Esophagus muscularis mucosa (tissue), 4 donors: ENCODE data around the gene TFPI. TPM values are rescaled to one million over a fixed set of nuclear protein-coding genes. Genes with fewer than 3 reads are reported as not detected.

Experiments used
- DNase-seq: peaks from one replicate; pipeline ENCODE4 v3.0.0-alpha.2; 2017; ENCODE audit errors: extremely low spot score
- H3K27ac ChIP-seq, 4 donors: fragments of 200-600 bp; sonication (generic); replicated peaks in 1 of 4; 1 replicate in 3 of 4; 2 replicates in 1 of 4; pipeline ENCODE4 v1.5.1; 2016 to 2019; ENCODE audit warnings: mild to moderate bottlenecking in 1 of 4
- H3K27me3 ChIP-seq, 4 donors: fragments of 200-600 bp; sonication (generic); one replicate each; pipeline versions ENCODE4 v1.5.1 to v1.6.0; 2016 to 2019
- H3K36me3 ChIP-seq, 4 donors: fragments of 200-600 bp; sonication (generic); one replicate each; pipeline ENCODE4 v1.5.1; 2016 to 2019
- H3K4me1 ChIP-seq, 4 donors: fragments of 200-600 bp; sonication (generic); one replicate each; pipeline ENCODE4 v1.5.1; 2016 to 2019
- H3K4me3 ChIP-seq, 4 donors: fragments of 200-600 bp; sonication (generic); 1 replicate in 2 of 4; 2 replicates in 2 of 4; pipeline ENCODE4 v1.5.1; 2016 to 2019; ENCODE audit warnings: mild to moderate bottlenecking in 4 of 4, moderate library complexity in 1 of 4
- H3K9me3 ChIP-seq, 4 donors: fragments of 200-600 bp; sonication (generic); 1 replicate in 3 of 4; 2 replicates in 1 of 4; pipeline ENCODE4 v1.5.1; 2016 to 2019
- CTCF ChIP-seq, 3 experiments: fragments of 200-600 bp in 2 of 3; fragments of 450-650 bp in 1 of 3; sonication (generic) in 2 of 3; IDR thresholded peaks; one replicate each; pipeline ENCODE4 v1.5.1; 2017 to 2019; ENCODE audit warnings: antibody characterized with exemption in 3 of 3, mild to moderate bottlenecking in 2 of 3, moderate library complexity in 1 of 3
- EP300 ChIP-seq: sonication (generic); formaldehyde crosslinking; IDR thresholded peaks from one replicate; pipeline ENCODE4 v1.6.1; 2017; ENCODE audit warnings: antibody characterized with exemption
- POLR2A ChIP-seq: fragments of 450-650 bp; IDR thresholded peaks from one replicate; pipeline ENCODE4 v1.6.1; 2017; ENCODE audit warnings: antibody characterized with exemption, moderate library complexity, mild to moderate bottlenecking, low read depth
- POLR2AphosphoS5 ChIP-seq, 2 donors: sonication (generic); formaldehyde crosslinking; IDR thresholded peaks; one replicate each; pipeline ENCODE4 v1.6.1; 2017; ENCODE audit warnings: antibody characterized with exemption in 2 of 2
- WGBS: methylation state at CpG from one replicate; pipeline ENCODE4 v1.1.5; 2018; 5-methylcytosine and 5-hydroxymethylcytosine counted together
- intact Hi-C: fragments of 100-400 bp; cut with DNase I; formaldehyde crosslinking; loops from one replicate; pipeline ENCODE4 v1.15.1; 2023
- total RNA-seq, 4 donors: library from RNA; depleted of rRNA; stranded (reverse); fragments of >200 nt; gene quantifications; one replicate each; pipeline versions ENCODE4 v1.1.0 to v1.2.1, GENCODE V29; 2016

TFPI gene
- total RNA-seq, 4 donors from 2014 or later, result 57.3 to 93.1 (median 68.2) TPM

GRCh38 chr2:187442778-187443177 lies 111.5 kb downstream of the TFPI start:
- Histone ChIP-seq H3K4me3 (no peak overlapping the region), H3K36me3 (peaks cover 0 to 6% (median 0%) of the 10 kb centered on the region in 4 donors), H3K27ac (no peak overlapping the region), H3K9me3 (no peaks in the 10 kb centered on the region), H3K27me3 (no peaks in the 10 kb centered on the region), H3K4me1 (no peaks in the 10 kb centered on the region)
- WGBS, result 68% methylated on average over 2 of the region's 2 CpGs
- intact Hi-C loops, result no loop called here
- DNase-seq, result no peak
- no peak for TF ChIP-seq POLR2AphosphoS5 (IDR thresholded peaks at IDR 0.05)
- no peak for TF ChIP-seq CTCF (IDR thresholded peaks at IDR 0.05)
- no peak for TF ChIP-seq EP300
- no peak for TF ChIP-seq POLR2A

- intact Hi-C loops, result no loop called here
- Histone ChIP-seq H3K27ac (no peak overlapping the region), H3K4me1 (no peaks in the 10 kb centered on the region), H3K9me3 (no peaks in the 10 kb centered on the region), H3K4me3 (no peak overlapping the region), H3K27me3 (no peaks in the 10 kb centered on the region), H3K36me3 (peaks cover 0 to 6% (median 0%) of the 10 kb centered on the region in 4 donors)
- TF ChIP-seq EP300, result no peak
- TF ChIP-seq POLR2AphosphoS5 (IDR thresholded peaks at IDR 0.05), result no peak
- no peak for TF ChIP-seq POLR2A
- no peak for TF ChIP-seq CTCF (IDR thresholded peaks at IDR 0.05)
- WGBS, result 90% methylated on average over 1 of the region's 1 CpG
- DNase-seq, result no peak
Observed at GRCh38 chr2:187442378-187442777, 111.9 kb downstream of the TFPI start.

GRCh38 chr2:187440101-187440675 lies 114.0 kb downstream of the TFPI start:
- peaks cover 0 to 6% (median 0%) of the 10 kb centered on the region in 4 donors for H3K36me3 ChIP-seq
- H3K4me3 ChIP-seq, result no peak overlapping the region
- H3K9me3 ChIP-seq, result no peaks in the 10 kb centered on the region
- H3K4me1 ChIP-seq, result no peaks in the 10 kb centered on the region
- intact Hi-C loops, result no loop called here
- no peak for TF ChIP-seq CTCF (IDR thresholded peaks at IDR 0.05)
- no peak for TF ChIP-seq EP300
- no peak for TF ChIP-seq POLR2AphosphoS5 (IDR thresholded peaks at IDR 0.05)
- TF ChIP-seq POLR2A, result no peak
- 79% methylated on average over 3 of the region's 3 CpGs for WGBS
- no peak for DNase-seq
- H3K27ac ChIP-seq, result no peak overlapping the region
- H3K27me3 ChIP-seq, result no peaks in the 10 kb centered on the region

GRCh38 chr2:187438455-187438854 lies 115.8 kb downstream of the TFPI start:
- intact Hi-C loops, result no loop called here
- H3K4me1 ChIP-seq, result no peaks in the 10 kb centered on the region
- TF ChIP-seq CTCF (IDR thresholded peaks at IDR 0.05) (no peak), EP300 (no peak), POLR2AphosphoS5 (IDR thresholded peaks at IDR 0.05) (no peak), POLR2A (no peak)
- H3K36me3 ChIP-seq, result peaks cover 0 to 6% (median 0%) of the 10 kb centered on the region in 4 donors
- 84% methylated on average over 1 of the region's 1 CpG for WGBS
- H3K27ac ChIP-seq, result no peak overlapping the region
- no peaks in the 10 kb centered on the region for H3K27me3 ChIP-seq
- H3K9me3 ChIP-seq, result no peaks in the 10 kb centered on the region
- H3K4me3 ChIP-seq, result no peak overlapping the region
- no peak for DNase-seq

GRCh38 chr2:187435756-187436155 lies 118.5 kb downstream of the TFPI start:
- Histone ChIP-seq H3K27me3 (no peaks in the 10 kb centered on the region), H3K4me1 (no peaks in the 10 kb centered on the region), H3K4me3 (no peak overlapping the region), H3K9me3 (no peaks in the 10 kb centered on the region), H3K27ac (no peak overlapping the region), H3K36me3 (no peaks in the 10 kb centered on the region)
- WGBS, result 51% methylated on average over 4 of the region's 4 CpGs
- TF ChIP-seq POLR2A (no peak), EP300 (no peak), POLR2AphosphoS5 (IDR thresholded peaks at IDR 0.05) (no peak), CTCF (IDR thresholded peaks at IDR 0.05) (no peak)
- DNase-seq, result no peak
- intact Hi-C loops, result no loop called here
